ENCODE results near the gene KSR2. TPM values are rescaled to one million over a fixed set of nuclear protein-coding genes. Genes with fewer than 3 reads are reported as not detected.

KSR2 gene
- total and polyA plus RNA-seq, 7 donors: under 0.01 to 1.1 (median 0.41) TPM

GRCh38 chr12:117970334-117970733 lies 1.5 kb upstream of the KSR2 start:
- WGBS, 2 donors: 83 to 89% methylated on average over 4 of the region's 4 CpGs
- no peak for DNase-seq
- H3K4me1 ChIP-seq: peaks cover 0 to 8% (median 7%) of the 10 kb centered on the region in 4 donors
- no peak overlapping the region for H3K27ac ChIP-seq
- peaks cover 6 to 41% (median 29%) of the 10 kb centered on the region in 3 donors for H3K27me3 ChIP-seq
- TF ChIP-seq POLR2A (IDR thresholded peaks at IDR 0.05) (no peak), POLR2AphosphoS5 (IDR thresholded peaks at IDR 0.05) (no peak), EP300 (IDR thresholded peaks at IDR 0.05) (no peak), CTCF (IDR thresholded peaks at IDR 0.05) (no peak)
- H3K9me3 ChIP-seq: peaks cover 0 to 10% (median 1%) of the 10 kb centered on the region in 4 donors
- intact Hi-C loops (cut with DNase I): no loop called here
- no peaks in the 10 kb centered on the region for H3K36me3 ChIP-seq
- no peak overlapping the region for H3K4me3 ChIP-seq

GRCh38 chr12:117968151-117968789 lies 520 bp downstream of the KSR2 start:
- H3K27me3 ChIP-seq: peaks cover 6 to 41% (median 29%) of the 10 kb centered on the region in 3 donors

GRCh38 chr12:117967512-117967911 lies 1.3 kb downstream of the KSR2 start:
- Histone ChIP-seq H3K4me1 (peaks cover 0 to 8% (median 7%) of the 10 kb centered on the region in 4 donors), H3K27me3 (peaks cover 6 to 41% (median 29%) of the 10 kb centered on the region in 3 donors), H3K36me3 (no peaks in the 10 kb centered on the region), H3K27ac (no peak overlapping the region), H3K4me3 (no peak overlapping the region), H3K9me3 (peaks cover 0 to 10% (median 1%) of the 10 kb centered on the region in 4 donors)
- 36 to 68% methylated on average over 12 of the region's 12 CpGs for WGBS, 2 donors
- no peak for TF ChIP-seq CTCF (IDR thresholded peaks at IDR 0.05)
- TF ChIP-seq POLR2AphosphoS5 (IDR thresholded peaks at IDR 0.05): no peak
- TF ChIP-seq EP300 (IDR thresholded peaks at IDR 0.05): no peak
- no peak for TF ChIP-seq POLR2A (IDR thresholded peaks at IDR 0.05)
- intact Hi-C loops (cut with DNase I): no loop called here
- peak; percentile 28 for DNase-seq

More at GRCh38 chr12:117968151-117968789, 520 bp downstream of the KSR2 start:
- H3K9me3 ChIP-seq: peaks cover 0 to 10% (median 1%) of the 10 kb centered on the region in 4 donors
- no peak for TF ChIP-seq CTCF (IDR thresholded peaks at IDR 0.05)
- TF ChIP-seq EP300 (IDR thresholded peaks at IDR 0.05): no peak
- TF ChIP-seq POLR2A (IDR thresholded peaks at IDR 0.05): no peak
- no peak for TF ChIP-seq POLR2AphosphoS5 (IDR thresholded peaks at IDR 0.05)
- H3K4me3 ChIP-seq: peak overlapping the region in 2 of 4 donors; percentile 27 to 34
- WGBS, 2 donors: 6% methylated on average over 10 of the region's 10 CpGs
- H3K27ac ChIP-seq: no peak overlapping the region
- H3K4me1 ChIP-seq: peaks cover 0 to 8% (median 7%) of the 10 kb centered on the region in 4 donors
- H3K36me3 ChIP-seq: no peaks in the 10 kb centered on the region
- peak; percentile 5 for DNase-seq
- intact Hi-C loops (cut with DNase I): no loop called here

- H3K27me3 ChIP-seq: peaks cover 6 to 41% (median 29%) of the 10 kb centered on the region in 3 donors
- DNase-seq: no peak
- intact Hi-C loops (cut with DNase I): no loop called here
- peaks cover 0 to 10% (median 1%) of the 10 kb centered on the region in 4 donors for H3K9me3 ChIP-seq
- 52 to 75% methylated on average over 4 of the region's 4 CpGs for whole genome bisulfite sequencing, 2 donors
- TF ChIP-seq EP300 (IDR thresholded peaks at IDR 0.05) (no peak), CTCF (IDR thresholded peaks at IDR 0.05) (no peak), POLR2AphosphoS5 (IDR thresholded peaks at IDR 0.05) (no peak), POLR2A (IDR thresholded peaks at IDR 0.05) (no peak)
- H3K4me3 ChIP-seq: no peak overlapping the region
- H3K27ac ChIP-seq: no peak overlapping the region
- H3K4me1 ChIP-seq: peaks cover 0 to 8% (median 7%) of the 10 kb centered on the region in 4 donors
- no peaks in the 10 kb centered on the region for H3K36me3 ChIP-seq
Measured at GRCh38 chr12:117967043-117967442, 1.7 kb downstream of the KSR2 start.
